Loucy (cell line): ENCODE data around the gene KLHL9.
"Not testable (repeated sequence)": the region's sequence is repeated elsewhere in the genome, so short reads cannot be mapped to it uniquely, and the experiment has no call there.

Source experiments
- H2AFZ ChIP-seq: fragments of 200-600 bp; sonication (generic); 2 replicates; pipeline ENCODE4 v1.6.0; 2016; ENCODE audit warnings: antibody characterized with exemption, mild to moderate bottlenecking, low read length, moderate library complexity
- H3F3A ChIP-seq: fragments of 200-600 bp; 2 replicates; pipeline ENCODE4 v1.6.0; 2016; ENCODE audit warnings: antibody characterized with exemption, low read depth, mild to moderate bottlenecking
- H3K27me3 ChIP-seq: fragments of 200-600 bp; sonication (generic); 2 replicates; pipeline ENCODE4 v1.6.1; 2014; ENCODE audit warnings: low read length, mild to moderate bottlenecking; ENCODE audit not compliant: insufficient read depth, poor library complexity, severe bottlenecking
- H3K36me3 ChIP-seq: fragments of 200-600 bp; sonication (generic); 2 replicates; pipeline ENCODE4 v1.6.1; 2016; ENCODE audit warnings: low read length; ENCODE audit not compliant: insufficient read depth
- H3K4me1 ChIP-seq: fragments of 200-600 bp; sonication (generic); 2 replicates; pipeline ENCODE4 v1.5.1; 2014; ENCODE audit warnings: low read length, mild to moderate bottlenecking; ENCODE audit not compliant: insufficient read depth, poor library complexity, severe bottlenecking
- H3K4me2 ChIP-seq: fragments of 200-600 bp; sonication (generic); 2 replicates; pipeline ENCODE4 v1.6.0; 2014; ENCODE audit warnings: antibody characterized with exemption, low read length, low read depth, mild to moderate bottlenecking; ENCODE audit not compliant: poor library complexity, severe bottlenecking
- H3K4me3 ChIP-seq: fragments of 200-600 bp; sonication (generic); 2 replicates; pipeline ENCODE4 v1.5.1; 2014; ENCODE audit warnings: low read length, mild to moderate bottlenecking, mixed read lengths; ENCODE audit not compliant: poor library complexity, severe bottlenecking
- H3K79me2 ChIP-seq: fragments of 200-600 bp; sonication (generic); 2 replicates; pipeline ENCODE4 v1.6.1; 2014; ENCODE audit warnings: low read length; ENCODE audit not compliant: insufficient read depth
- H3K9ac ChIP-seq: fragments of 200-600 bp; sonication (generic); 2 replicates; pipeline ENCODE4 v1.6.0; 2014; ENCODE audit warnings: mild to moderate bottlenecking, low read depth, low read length, moderate library complexity; ENCODE audit not compliant: poor library complexity, severe bottlenecking
- H3K9me2 ChIP-seq: fragments of 200-600 bp; sonication (generic); replicated peaks from 2 replicates; pipeline ENCODE4 v1.6.1; 2016; ENCODE audit warnings: low read depth, low read length, mixed read lengths
- H3K9me3 ChIP-seq: fragments of 200-600 bp; sonication (generic); 2 replicates; pipeline ENCODE4 v1.6.1; 2014; ENCODE audit warnings: mild to moderate bottlenecking, antibody characterized with exemption, low read length, low read depth; ENCODE audit not compliant: insufficient read depth
- H4K20me1 ChIP-seq: fragments of 200-600 bp; sonication (generic); 2 replicates; pipeline ENCODE4 v1.6.0; 2014; ENCODE audit warnings: antibody characterized with exemption, low read length, mild to moderate bottlenecking; ENCODE audit not compliant: insufficient read depth, poor library complexity, severe bottlenecking
- EZH2phosphoT487 ChIP-seq: fragments of 200-600 bp; IDR thresholded peaks from 2 replicates; pipeline ENCODE4 v1.6.1; 2018; ENCODE audit warnings: antibody characterized with exemption, mild to moderate bottlenecking, moderate library complexity, borderline replicate concordance
- TF ChIP-seq, protein P1 (sequence below): fragments of 200-600 bp; sonication (generic); conservative IDR thresholded peaks from 2 replicates; pipeline ENCODE4 v1.5.1; 2014; ENCODE audit warnings: mild to moderate bottlenecking, antibody characterized with exemption, low read length

Gene KLHL9

GRCh38 chr9:21334701-21335632 lies at the start of gene KLHL9:
Gene KLHL9, minus strand, starts transcription at chr9:21335404. Its CDS starts 545 bp downstream, at chr9:21334859.
- Histone ChIP-seq H3K4me3 (peak within 1 kb of the TSS; percentile 81), H4K20me1 (peaks cover 37% of the 10 kb centered on the region), H3K27me3 (no peaks in the 10 kb centered on the region), H2AFZ (peak within 1 kb of the TSS; percentile 82), H3K36me3 (no peaks in the 10 kb centered on the region), H3K9me3 (no peaks in the 10 kb centered on the region), H3K9me2 (no peaks in the 10 kb centered on the region), H3K9ac (peak within 1 kb of the TSS; percentile 96), H3K4me1 (peaks cover 8% of the 10 kb centered on the region), H3K4me2 (peak within 1 kb of the TSS; percentile 77), H3F3A (no peaks in the 10 kb centered on the region), H3K79me2 (peaks cover 51% of the 10 kb centered on the region)
- TF ChIP-seq, protein P1, sequence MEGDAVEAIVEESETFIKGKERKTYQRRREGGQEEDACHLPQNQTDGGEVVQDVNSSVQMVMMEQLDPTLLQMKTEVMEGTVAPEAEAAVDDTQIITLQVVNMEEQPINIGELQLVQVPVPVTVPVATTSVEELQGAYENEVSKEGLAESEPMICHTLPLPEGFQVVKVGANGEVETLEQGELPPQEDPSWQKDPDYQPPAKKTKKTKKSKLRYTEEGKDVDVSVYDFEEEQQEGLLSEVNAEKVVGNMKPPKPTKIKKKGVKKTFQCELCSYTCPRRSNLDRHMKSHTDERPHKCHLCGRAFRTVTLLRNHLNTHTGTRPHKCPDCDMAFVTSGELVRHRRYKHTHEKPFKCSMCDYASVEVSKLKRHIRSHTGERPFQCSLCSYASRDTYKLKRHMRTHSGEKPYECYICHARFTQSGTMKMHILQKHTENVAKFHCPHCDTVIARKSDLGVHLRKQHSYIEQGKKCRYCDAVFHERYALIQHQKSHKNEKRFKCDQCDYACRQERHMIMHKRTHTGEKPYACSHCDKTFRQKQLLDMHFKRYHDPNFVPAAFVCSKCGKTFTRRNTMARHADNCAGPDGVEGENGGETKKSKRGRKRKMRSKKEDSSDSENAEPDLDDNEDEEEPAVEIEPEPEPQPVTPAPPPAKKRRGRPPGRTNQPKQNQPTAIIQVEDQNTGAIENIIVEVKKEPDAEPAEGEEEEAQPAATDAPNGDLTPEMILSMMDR: no peak
- no peak for TF ChIP-seq EZH2phosphoT487

DNA sequence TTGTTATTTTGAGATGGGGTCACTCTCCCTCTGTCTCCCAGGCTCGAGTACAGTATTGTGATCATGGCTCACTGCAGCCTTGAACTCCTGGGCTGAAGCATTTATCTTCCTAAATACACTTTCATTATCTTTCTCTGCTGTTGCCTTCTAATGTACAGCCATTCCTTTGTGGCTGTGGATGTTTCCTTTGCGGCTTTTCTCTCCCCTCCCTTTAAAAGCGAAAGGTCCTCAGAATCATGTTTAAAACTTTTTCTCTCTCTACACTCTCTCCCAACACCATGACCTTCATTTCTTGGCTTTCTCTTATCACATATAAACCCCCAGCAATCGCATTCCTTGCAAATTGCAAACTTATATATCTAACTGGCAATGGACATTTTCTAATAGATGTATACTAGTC lies 48.4 kb upstream of the KLHL9 start:
- Histone ChIP-seq H3K4me1 (peaks cover 4% of the 10 kb centered on the region), H3K9ac (no peak overlapping the region), H3K27me3 (no peaks in the 10 kb centered on the region), H3K4me3 (no peak overlapping the region), H4K20me1 (no peaks in the 10 kb centered on the region), H3K9me3 (no peaks in the 10 kb centered on the region), H3F3A (no peaks in the 10 kb centered on the region), H3K4me2 (no peak overlapping the region), H3K36me3 (no peaks in the 10 kb centered on the region), H3K9me2 (no peaks in the 10 kb centered on the region), H3K79me2 (no peaks in the 10 kb centered on the region), H2AFZ (no peak overlapping the region)
- TF ChIP-seq, protein P1: no peak
- TF ChIP-seq EZH2phosphoT487: no peak

GRCh38 chr9:21381448-21382339 lies 46.5 kb upstream of the KLHL9 start:
- Histone ChIP-seq H3K36me3 (no peaks in the 10 kb centered on the region), H3K4me2 (peak overlapping the region; percentile 53), H3K4me3 (peak overlapping the region; percentile 40), H3F3A (no peaks in the 10 kb centered on the region), H3K9me3 (no peaks in the 10 kb centered on the region), H3K79me2 (no peaks in the 10 kb centered on the region), H3K9ac (no peak overlapping the region), H3K9me2 (no peaks in the 10 kb centered on the region), H3K27me3 (no peaks in the 10 kb centered on the region), H2AFZ (0 out of 2 replicates have a peak overlapping the region, but pooled peaks have one; percentile 27), H4K20me1 (no peaks in the 10 kb centered on the region), H3K4me1 (peaks cover 4% of the 10 kb centered on the region)
- TF ChIP-seq EZH2phosphoT487: no peak
- TF ChIP-seq, protein P1: no peak

GRCh38 chr9:21371467-21371866 lies 36.3 kb upstream of the KLHL9 start:
- not testable (repeated sequence) for H3K9me3 ChIP-seq, H3K9me2 ChIP-seq, H3K4me3 ChIP-seq, H3K4me2 ChIP-seq, H3K27me3 ChIP-seq, H3F3A ChIP-seq, H3K79me2 ChIP-seq, H3K4me1 ChIP-seq, H4K20me1 ChIP-seq, H3K36me3 ChIP-seq, H3K9ac ChIP-seq, H2AFZ ChIP-seq
